ENCODE results near the gene DOCK8.

DOCK8 gene

GRCh38 chr9:438961-439768, 224.5 kb downstream of the DOCK8 start:
- H3K4me3 ChIP-seq (ENCODE audit: low read length): no peak overlapping the region
- TF ChIP-seq ZNF274 (IDR thresholded peaks at IDR 0.05; ENCODE audit: low read depth, low read length): no peak

GRCh38 chr9:441126-441525, 226.5 kb downstream of the DOCK8 start:
- TF ChIP-seq ZNF274 (IDR thresholded peaks at IDR 0.05; ENCODE audit: low read depth, low read length): no peak
- no peak overlapping the region for H3K4me3 ChIP-seq (ENCODE audit: low read length)

- H3K4me3 ChIP-seq (ENCODE audit: low read length): no peak overlapping the region
- no peak for TF ChIP-seq ZNF274 (IDR thresholded peaks at IDR 0.05; ENCODE audit: low read depth, low read length)
Measured at GRCh38 chr9:444528-444927, 229.9 kb downstream of the DOCK8 start.

- no peak for TF ChIP-seq ZNF274 (IDR thresholded peaks at IDR 0.05; ENCODE audit: low read depth, low read length)
- no peak overlapping the region for H3K4me3 ChIP-seq (ENCODE audit: low read length)
Measured at GRCh38 chr9:445033-445432, 230.4 kb downstream of the DOCK8 start.

- TF ChIP-seq ZNF274 (IDR thresholded peaks at IDR 0.05; ENCODE audit: low read depth, low read length): no peak
Measured at GRCh38 chr9:446074-446699, 231.5 kb downstream of the DOCK8 start.

GRCh38 chr9:447230-448025, 232.8 kb downstream of the DOCK8 start:
- no peak for TF ChIP-seq ZNF274 (IDR thresholded peaks at IDR 0.05; ENCODE audit: low read depth, low read length)
- no peak overlapping the region for H3K4me3 ChIP-seq (ENCODE audit: low read length)

More at GRCh38 chr9:446074-446699, 231.5 kb downstream of the DOCK8 start:
- no peak overlapping the region for H3K4me3 ChIP-seq (ENCODE audit: low read length)

- H3K4me3 ChIP-seq (ENCODE audit: low read length): no peak overlapping the region
- TF ChIP-seq ZNF274 (IDR thresholded peaks at IDR 0.05; ENCODE audit: low read depth, low read length): no peak
Measured at GRCh38 chr9:450057-450456, 235.4 kb downstream of the DOCK8 start.

GRCh38 chr9:450561-450960, 235.9 kb downstream of the DOCK8 start:
- H3K4me3 ChIP-seq (ENCODE audit: low read length): no peak overlapping the region
- no peak for TF ChIP-seq ZNF274 (IDR thresholded peaks at IDR 0.05; ENCODE audit: low read depth, low read length)

GRCh38 chr9:453832-454231, 239.2 kb downstream of the DOCK8 start:
- no peak for TF ChIP-seq ZNF274 (IDR thresholded peaks at IDR 0.05; ENCODE audit: low read depth, low read length)
- no peak overlapping the region for H3K4me3 ChIP-seq (ENCODE audit: low read length)

- TF ChIP-seq ZNF274 (IDR thresholded peaks at IDR 0.05; ENCODE audit: low read depth, low read length): no peak
- no peak overlapping the region for H3K4me3 ChIP-seq (ENCODE audit: low read length)
Measured at GRCh38 chr9:456365-456764, 241.7 kb downstream of the DOCK8 start.

GRCh38 chr9:458590-458989, 243.9 kb downstream of the DOCK8 start:
- TF ChIP-seq ZNF274 (IDR thresholded peaks at IDR 0.05; ENCODE audit: low read depth, low read length): no peak
- no peak overlapping the region for H3K4me3 ChIP-seq (ENCODE audit: low read length)

- no peak overlapping the region for H3K4me3 ChIP-seq (ENCODE audit: low read length)
- no peak for TF ChIP-seq ZNF274 (IDR thresholded peaks at IDR 0.05; ENCODE audit: low read depth, low read length)
Measured at GRCh38 chr9:459491-460444, 245.1 kb downstream of the DOCK8 start.

- no peak for TF ChIP-seq ZNF274 (IDR thresholded peaks at IDR 0.05; ENCODE audit: low read depth, low read length)
- H3K4me3 ChIP-seq (ENCODE audit: low read length): no peak overlapping the region
Measured at GRCh38 chr9:462121-462520, 247.5 kb downstream of the DOCK8 start.

GRCh38 chr9:462606-463005, 247.9 kb downstream of the DOCK8 start:
- no peak overlapping the region for H3K4me3 ChIP-seq (ENCODE audit: low read length)

More at GRCh38 chr9:462606-463005, 247.9 kb downstream of the DOCK8 start:
- no peak for TF ChIP-seq ZNF274 (IDR thresholded peaks at IDR 0.05; ENCODE audit: low read depth, low read length)
